IPS-20b (cell line): ENCODE data around the gene KRT36.

Source experiments
- H3K27ac ChIP-seq: one replicate; pipeline ENCODE4 v1.5.1; 2013; ENCODE audit warnings: low read length
- H3K27me3 ChIP-seq: 2 replicates; pipeline ENCODE4 v1.6.1; 2013; ENCODE audit warnings: mild to moderate bottlenecking, low read length, inconsistent platforms; ENCODE audit not compliant: insufficient read depth
- H3K36me3 ChIP-seq: 2 replicates; pipeline ENCODE4 v1.6.1; 2013; ENCODE audit warnings: low read depth, mild to moderate bottlenecking, inconsistent platforms, low read length, moderate library complexity; ENCODE audit not compliant: insufficient read depth
- H3K4me1 ChIP-seq: 2 replicates; pipeline ENCODE4 v1.6.1; 2013; ENCODE audit warnings: mild to moderate bottlenecking, control low read depth, inconsistent platforms, low read length, moderate library complexity; ENCODE audit not compliant: insufficient read depth
- H3K4me3 ChIP-seq: 2 replicates; pipeline ENCODE4 v1.5.1; 2013; ENCODE audit warnings: mild to moderate bottlenecking, low read length, inconsistent platforms
- H3K9ac ChIP-seq: 2 replicates; pipeline ENCODE4 v1.6.1; 2013; ENCODE audit warnings: low read depth, mild to moderate bottlenecking, inconsistent platforms, low read length, moderate library complexity
- H3K9me3 ChIP-seq: 2 replicates; pipeline ENCODE4 v1.6.1; 2013; ENCODE audit warnings: mild to moderate bottlenecking, low read depth, low read length, inconsistent platforms; ENCODE audit not compliant: insufficient read depth

Gene KRT36

GRCh38 chr17:41442739-41443138 lies 47.0 kb downstream of the KRT36 start:
- no peaks in the 10 kb centered on the region for H3K27me3 ChIP-seq
- no peaks in the 10 kb centered on the region for H3K4me1 ChIP-seq
- no peak overlapping the region for H3K9ac ChIP-seq
- no peaks in the 10 kb centered on the region for H3K36me3 ChIP-seq
- no peak overlapping the region for H3K27ac ChIP-seq
- H3K9me3 ChIP-seq: no peaks in the 10 kb centered on the region
- no peak overlapping the region for H3K4me3 ChIP-seq

- Histone ChIP-seq H3K9me3 (no peaks in the 10 kb centered on the region), H3K4me3 (no peak within 1 kb of the TSS), H3K9ac (no peak within 1 kb of the TSS), H3K27me3 (no peaks in the 10 kb centered on the region), H3K27ac (no peak within 1 kb of the TSS), H3K4me1 (no peaks in the 10 kb centered on the region), H3K36me3 (no peaks in the 10 kb centered on the region)
Measured at GRCh38 chr17:41440531-41441033, 49.1 kb downstream of the KRT36 start, which contains the start of gene KRT38. KRT38 (minus strand) TSS chr17:41440983; CDS start chr17:41440921, 62 bp downstream.

- H3K9ac ChIP-seq: no peak overlapping the region
- H3K9me3 ChIP-seq: no peaks in the 10 kb centered on the region
- no peak overlapping the region for H3K4me3 ChIP-seq
- H3K27ac ChIP-seq: no peak overlapping the region
- H3K4me1 ChIP-seq: no peaks in the 10 kb centered on the region
- no peaks in the 10 kb centered on the region for H3K36me3 ChIP-seq
- H3K27me3 ChIP-seq: no peaks in the 10 kb centered on the region
Measured at GRCh38 chr17:41439375-41439774, 50.3 kb downstream of the KRT36 start.

- no peaks in the 10 kb centered on the region for H3K4me1 ChIP-seq
- H3K9me3 ChIP-seq: no peaks in the 10 kb centered on the region
- no peak overlapping the region for H3K4me3 ChIP-seq
- no peaks in the 10 kb centered on the region for H3K36me3 ChIP-seq
- H3K9ac ChIP-seq: no peak overlapping the region
- H3K27me3 ChIP-seq: no peaks in the 10 kb centered on the region
- no peak overlapping the region for H3K27ac ChIP-seq
Measured at GRCh38 chr17:41437769-41438168, 51.9 kb downstream of the KRT36 start.

GRCh38 chr17:41437254-41437653 lies 52.5 kb downstream of the KRT36 start:
- Histone ChIP-seq H3K9me3 (no peaks in the 10 kb centered on the region), H3K27me3 (no peaks in the 10 kb centered on the region), H3K36me3 (no peaks in the 10 kb centered on the region), H3K27ac (no peak overlapping the region), H3K9ac (no peak overlapping the region), H3K4me3 (no peak overlapping the region), H3K4me1 (no peaks in the 10 kb centered on the region)
